Limb (tissue), 2 donors: Measurements from ENCODE around the gene PYGB.
"Not testable (repeated sequence)": the region's sequence is repeated elsewhere in the genome, so short reads cannot be mapped to it uniquely, and the experiment has no call there.

Experiments used
- DNase-seq, 2 donors: peaks; one replicate each; pipeline ENCODE4 v3.0.0-alpha.2; 2016; ENCODE audit errors: extremely low spot score in 2 of 2

PYGB gene

DNA sequence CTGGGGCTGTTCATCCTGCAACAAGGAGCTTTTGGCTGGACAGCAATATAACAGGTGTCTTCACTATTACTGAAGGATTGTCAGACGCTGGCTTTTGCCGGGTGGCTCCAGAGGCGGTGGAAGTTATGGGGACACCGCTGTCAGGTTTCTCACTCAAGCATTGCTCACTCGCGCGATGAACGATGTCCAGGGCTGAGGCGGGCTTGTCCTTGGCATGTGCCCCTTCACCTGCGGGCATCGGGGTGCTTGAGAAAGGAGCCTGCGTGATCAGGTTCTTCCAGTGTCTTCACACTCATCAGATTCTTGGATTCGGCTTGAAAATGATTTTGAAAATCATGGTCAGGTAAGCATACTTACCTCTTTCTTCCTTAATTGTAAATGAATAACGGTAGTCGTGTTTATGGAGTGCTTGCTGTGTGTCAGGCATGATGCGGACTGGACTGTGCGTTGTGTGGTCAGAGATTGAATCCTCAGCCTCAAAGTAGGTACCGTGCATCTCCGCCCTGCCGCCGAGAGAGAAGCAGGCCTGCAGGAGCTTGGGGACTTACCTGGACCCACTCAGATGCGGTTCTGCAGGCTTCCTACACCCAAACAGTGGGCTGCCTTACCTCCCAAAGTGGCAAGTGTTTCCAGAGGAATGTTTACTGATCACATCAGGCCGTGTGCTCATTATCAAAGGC, 18.3 kb upstream of the PYGB start:
- no peak for DNase-seq

DNA sequence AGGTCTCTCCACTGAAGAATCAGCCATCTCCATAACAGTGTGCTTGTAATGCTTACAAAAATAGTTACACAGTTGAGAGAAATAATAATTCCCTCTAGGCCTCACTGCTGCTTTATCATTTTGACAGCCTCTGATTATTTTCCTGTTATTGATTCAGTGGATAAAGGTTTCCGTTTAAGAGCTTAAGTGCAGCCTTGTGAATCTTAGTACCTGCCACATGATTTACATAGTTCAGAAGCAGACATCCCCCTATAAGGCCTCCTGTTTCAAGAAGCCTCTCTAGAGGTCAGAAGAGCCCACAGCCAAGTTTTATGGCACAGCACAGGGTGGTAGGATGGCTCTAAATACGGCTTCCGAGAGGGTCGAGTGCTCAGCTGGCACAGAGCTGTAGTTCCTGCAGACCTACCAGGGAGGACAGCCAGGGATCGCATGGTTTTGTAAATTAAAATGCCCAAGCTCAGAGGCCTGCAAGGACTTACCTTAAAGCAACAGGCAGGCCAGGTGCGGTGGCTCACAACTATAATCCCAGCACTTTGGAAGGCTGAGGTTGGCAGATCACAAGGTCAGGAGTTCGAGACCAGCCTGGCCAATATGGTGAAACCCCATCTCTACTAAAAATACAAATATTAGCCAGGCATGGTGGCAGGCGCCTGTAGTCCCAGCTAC, 17.6 kb upstream of the PYGB start:
- DNase-seq: no peak

DNA sequence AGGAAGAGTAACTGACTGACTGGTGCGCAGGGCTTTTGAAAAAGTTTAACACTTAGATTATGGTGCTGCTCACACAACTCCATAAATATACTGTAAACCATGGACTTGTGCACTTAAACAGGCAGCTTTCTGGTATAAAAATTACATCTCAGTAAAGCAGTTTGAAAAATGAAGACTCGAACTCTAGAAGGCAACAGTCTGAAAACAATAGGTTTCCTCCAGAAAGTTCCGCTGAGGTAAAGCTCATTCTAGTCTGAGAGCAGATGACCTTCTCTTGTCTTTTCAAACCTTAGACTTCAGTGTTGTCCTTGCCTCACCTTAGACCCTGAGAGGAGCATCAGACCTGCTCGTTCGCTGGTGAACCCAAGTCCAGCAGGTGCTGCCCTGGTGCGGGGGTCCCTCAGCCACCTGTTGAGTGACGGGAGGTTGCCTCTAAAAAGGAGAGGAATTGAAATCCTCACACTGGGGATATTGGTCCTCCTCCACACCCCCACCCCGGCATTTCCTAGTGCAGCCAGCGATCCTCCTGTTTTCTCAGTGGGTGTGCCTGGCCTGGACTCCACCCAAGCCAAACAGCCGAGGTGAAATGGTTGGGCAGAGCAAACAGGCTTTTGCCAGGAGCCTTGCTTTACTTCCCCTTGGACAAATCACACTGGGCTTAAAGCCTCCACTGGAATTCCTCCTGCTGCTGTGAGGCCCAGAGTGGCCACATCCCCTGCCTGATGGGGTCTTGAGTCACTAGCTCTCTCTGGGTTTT, 14.7 kb upstream of the PYGB start:
- DNase-seq: peak in 1 of 2 donors; percentile 58

DNA sequence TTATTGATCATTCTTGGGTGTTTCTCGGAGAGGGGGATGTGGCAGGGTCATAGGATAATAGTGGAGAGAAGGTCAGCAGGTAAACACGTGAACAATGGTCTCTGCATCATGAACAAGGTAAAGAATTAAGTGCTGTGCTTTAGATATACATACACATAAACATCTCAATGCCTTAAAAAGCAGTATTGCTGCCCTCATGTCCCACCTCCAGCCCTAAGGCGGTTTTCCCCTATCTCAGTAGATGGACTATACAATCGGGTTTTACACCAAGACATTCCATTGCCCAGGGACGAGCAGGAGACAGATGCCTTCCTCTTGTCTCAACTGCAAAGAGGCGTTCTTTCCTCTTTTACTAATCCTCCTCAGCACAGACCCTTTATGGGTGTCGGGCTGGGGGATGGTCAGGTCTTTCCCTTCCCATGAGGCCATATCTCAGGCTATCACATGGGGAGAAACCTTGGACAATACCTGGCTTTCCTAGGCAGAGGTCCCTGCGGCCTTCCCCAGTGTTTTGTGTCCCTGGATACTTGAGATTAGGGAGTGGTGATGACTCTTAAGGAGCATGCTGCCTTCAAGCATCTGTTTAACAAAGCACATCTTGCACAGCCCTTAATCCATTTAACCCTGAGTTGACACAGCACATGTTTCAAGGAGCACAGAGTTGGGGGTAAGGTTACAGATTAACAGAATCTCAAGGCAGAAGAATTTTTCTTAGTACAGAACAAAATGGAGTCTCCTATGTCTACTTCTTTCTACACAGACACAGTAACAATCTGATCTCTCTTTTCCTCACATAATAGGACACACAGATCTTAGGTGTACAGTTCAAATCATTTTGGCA, 13.7 kb upstream of the PYGB start:
- not testable (repeated sequence) for DNase-seq

DNA sequence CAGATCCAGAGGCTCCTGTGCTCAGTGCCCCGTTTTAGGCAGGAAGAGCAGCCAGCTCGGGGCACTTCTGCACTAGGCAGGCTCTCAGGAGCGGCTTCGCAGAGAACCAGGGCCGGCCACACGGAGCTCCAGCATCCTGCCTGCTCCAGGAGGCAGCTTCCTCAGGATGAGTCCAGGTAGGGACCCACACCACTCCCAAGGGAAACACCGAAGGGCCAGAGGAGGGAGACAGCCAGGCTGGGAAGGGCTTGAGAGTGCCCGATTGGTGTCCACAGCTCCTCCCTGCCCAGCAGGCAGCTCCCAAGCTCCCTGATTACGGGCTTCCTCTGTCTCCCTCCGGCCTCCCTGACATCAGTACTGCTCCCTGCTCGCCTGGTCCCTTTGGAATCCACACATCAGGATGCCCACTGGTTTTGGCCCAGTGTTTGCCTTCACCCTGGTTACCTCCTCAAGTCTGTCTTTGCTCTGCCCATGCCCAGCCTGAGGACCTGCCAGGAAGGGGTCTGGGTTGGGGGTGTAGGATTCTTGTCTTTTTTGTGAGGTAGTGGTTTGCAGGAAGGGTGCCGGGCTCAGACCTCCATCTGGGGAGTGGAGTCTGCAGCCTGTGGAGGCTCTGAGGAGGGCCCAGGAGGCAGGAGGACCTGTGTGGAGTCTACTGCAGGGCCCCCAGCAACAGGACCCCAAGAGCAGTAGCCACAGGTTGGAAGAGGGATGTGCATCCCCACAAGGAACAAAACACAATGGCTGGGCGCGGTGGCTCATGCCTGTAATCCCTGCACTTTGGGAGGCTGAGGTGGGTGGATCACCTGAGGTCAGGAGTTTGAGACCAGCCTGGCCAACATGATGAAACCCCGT, 11.2 kb upstream of the PYGB start:
- DNase-seq: no peak

DNA sequence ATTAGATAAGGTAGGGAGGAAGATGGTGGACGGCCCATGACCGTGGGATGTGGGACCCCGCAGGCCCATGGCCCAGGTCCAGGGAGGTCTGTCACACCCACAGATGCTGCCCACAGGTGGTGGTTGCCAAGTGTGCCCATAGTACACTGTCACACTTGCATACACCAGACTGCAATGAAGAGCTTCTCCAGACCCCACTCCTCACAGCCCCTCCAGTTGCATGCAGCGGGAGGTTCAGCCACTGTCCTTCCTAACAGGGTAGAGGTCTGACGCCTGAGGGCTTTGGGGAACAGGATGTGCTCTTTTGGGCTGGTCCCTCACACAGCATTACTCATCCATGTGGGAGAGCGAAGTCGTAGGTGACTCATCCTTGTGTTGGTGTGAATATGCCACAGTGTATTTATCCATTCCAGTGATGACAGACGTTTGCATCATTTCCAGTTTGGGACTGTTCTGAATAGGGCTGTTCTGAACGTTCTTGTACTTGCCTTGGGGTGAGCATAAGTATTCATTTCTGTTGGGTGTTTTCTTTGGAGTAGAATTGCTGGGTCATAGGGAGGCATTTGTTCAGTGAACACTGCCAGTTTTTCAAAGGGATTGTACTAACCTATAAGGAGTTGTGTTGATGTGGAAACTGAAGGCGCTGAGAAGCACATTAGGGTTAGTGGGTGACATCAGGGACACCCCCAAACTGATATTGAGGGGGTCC, 10.1 kb upstream of the PYGB start:
- DNase-seq: no peak

DNA sequence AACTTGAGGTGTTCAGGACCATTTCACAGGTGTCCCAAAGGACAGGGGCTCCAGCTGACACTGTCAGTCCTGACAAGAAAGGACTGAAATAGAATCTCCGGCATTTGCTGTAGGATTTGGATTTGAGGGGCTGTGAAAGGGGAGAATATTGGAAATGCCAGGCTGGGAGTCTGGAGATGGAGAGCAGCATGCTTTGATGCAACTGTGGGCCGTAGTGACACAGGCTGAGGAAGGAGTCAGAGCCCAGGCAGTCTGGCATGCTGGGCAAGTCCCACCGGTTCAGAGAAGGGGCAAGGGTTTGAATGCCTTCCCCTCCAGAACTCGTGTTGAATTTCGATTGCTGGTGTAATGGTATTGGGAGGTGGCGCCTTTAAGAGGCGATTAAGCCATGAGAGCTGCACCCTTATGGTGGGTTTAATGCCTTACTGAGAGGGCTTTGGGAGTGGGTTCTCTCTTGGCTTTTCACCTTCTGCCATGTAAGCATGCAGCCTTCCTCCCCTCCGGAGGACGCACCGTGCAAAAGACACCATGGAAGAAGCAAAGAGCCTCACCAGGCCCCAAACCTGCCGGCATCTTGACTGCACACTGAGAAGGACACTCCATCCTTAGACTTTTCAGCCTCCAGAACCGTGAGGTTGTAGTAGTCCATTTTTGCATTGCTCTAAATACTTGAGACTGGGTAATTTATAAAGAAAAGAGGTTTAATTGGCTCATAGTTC, 9.4 kb upstream of the PYGB start:
- no peak for DNase-seq

DNA sequence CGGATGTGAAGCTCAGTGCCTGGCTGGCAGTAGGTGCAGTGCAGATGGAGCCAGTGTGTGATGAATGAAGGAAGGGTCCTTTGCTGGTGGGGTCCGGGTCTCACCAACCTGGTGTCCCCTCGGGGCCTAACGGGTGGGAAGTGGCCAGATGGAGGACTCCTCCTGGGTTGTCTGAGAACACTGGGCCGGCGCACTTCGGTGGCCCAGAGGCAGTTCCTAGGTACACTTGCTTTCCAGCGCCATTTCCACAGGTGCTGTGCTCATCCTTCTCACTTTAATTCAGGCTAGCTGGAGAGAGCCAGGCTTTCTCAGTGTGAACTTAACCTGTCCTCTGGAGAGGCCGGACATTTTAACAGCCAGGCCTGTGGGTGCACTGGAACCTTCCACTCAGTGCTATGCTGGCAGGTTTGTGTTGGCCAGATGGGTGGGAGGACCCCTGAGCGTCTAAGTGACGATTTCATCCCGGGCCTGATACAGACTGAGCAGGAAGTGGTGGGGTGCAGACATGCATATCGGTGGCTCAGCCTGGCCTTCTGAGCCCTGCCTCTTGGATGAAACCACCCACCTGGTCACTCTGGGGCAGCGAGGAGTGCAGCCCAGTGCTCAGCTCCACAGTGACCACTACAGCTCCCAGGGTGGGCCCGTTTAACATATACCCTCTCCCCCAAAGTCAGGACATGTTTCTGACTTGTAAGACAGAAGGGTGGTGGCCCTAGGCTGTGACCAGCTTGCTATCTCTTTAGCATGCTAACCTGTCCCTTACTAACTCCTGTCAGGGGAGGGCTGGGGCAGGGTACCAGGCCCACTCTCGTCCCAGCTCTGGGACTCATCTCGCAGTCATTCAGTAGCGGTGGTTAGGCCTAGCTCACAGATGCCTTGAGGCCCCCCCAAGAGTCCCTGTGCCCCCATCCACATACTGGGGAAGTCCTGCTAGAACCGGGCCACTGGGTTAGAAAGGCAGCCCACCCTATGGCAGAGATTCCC, 8.2 kb upstream of the PYGB start:
- DNase-seq: no peak

DNA sequence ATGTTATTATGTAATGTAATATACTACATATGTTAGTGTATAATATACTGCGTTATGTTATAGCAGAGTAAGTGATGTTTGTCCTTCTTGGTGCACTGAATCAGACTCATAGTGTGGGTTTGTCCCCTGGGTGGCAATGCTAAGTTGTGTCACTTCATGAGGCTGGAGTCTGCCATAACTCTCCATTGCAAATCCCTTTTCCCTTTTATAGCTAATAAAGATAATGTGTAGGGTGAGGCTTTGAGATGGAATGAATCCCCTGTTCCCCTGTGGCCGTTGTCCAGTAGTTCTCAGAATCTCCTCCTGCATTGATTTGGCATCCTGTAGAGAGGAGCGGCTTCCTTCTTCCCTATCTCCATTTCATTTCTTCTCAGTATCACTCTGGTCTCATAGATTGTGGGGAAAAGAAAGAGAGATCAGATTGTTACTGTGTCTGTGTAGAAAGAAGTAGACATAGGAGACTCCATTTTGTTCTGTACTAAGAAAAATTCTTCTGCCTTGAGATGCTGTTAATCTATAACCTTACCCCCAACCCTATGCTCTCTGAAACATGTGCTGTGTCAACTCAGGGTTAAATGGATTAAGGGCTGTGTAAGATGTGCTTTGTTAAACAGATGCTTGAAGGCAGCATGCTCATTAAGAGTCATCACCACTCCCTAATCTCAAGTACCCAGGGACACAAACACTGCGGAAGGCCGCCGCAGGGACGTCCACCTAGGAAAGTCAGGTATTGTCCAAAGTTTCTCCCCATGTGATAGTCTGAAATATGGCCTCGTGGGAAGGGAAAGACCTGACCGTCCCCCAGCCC, 6.8 kb upstream of the PYGB start:
- DNase-seq: not testable (repeated sequence)

DNA sequence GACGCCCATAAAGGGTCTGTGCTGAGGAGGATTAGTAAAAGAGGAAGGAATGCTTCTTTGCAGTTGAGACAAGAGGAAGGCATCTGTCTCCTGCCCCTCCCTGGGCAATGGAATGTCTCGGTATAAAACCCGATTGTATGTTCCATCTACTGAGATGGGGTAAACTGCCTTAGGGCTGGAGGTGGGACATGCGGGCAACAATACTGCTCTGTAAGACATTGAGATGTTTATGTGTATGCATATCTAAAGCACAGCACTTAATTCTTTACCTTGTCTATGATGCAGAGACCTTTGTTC, 6.3 kb upstream of the PYGB start:
- DNase-seq: not testable (repeated sequence)

DNA sequence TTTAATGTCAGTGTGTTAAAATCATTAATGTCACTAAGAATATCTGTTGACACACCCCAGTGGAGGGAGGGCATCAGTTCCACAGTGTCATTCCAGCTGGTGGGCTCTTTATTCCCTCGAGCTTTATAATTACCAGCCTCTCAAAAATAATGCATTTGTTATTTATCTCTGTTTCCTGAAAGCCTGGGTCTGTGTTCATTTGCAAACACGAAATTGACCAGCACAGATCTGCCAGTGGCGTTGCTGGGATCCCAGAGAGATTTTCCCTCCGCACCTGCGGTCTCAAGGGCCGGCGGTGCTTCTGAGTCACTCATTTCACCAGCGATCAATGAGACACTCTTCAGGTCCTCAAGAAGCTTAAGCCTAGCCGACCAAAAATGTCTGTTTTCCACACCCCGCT, 5.7 kb upstream of the PYGB start:
- no peak for DNase-seq

DNA sequence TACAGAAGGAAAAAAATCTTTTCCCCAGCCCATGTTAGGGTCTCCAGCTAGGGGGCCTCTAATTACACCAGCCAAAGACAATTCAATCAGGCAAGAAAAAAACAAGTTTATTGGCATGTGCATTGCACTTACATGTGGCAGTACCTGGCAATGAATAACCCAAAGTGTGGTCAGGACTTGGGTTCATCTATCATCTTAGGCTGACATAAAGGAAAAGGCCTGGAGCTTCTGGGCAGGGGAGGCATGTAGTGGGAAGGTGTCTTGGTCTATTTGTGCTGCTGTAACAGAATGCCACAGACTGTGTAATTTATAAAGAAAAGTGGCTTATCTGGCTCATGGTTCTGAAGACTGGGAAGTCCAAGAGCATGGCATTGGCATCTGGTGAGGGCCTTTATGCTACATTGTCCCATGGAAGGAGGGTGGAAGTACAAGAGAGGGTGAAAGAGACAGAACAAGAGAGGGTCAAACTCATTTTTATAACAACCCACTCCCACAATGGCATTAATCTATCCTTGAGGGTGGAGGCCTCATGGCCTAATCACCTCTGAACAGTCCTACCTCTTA, 4.4 kb upstream of the PYGB start:
- no peak for DNase-seq

DNA sequence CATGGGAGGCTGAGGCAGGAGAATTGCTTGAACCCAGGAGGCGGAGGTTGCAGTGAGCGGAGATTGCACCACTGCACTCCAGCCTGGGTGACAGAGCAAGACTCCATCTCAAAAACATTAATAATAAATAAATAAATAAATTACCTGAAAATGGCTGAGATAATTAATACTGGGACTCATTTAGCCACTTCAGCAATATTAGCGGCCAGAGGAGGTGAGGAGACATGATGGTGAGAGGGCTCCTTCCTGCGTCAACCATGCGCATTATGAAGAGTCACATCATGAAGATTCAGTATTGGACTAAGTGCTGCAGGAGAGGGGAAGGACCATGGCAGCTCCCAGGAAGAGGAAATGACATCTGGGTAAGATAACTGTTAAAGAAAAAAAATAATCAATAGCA, 2.9 kb upstream of the PYGB start:
- DNase-seq: no peak

DNA sequence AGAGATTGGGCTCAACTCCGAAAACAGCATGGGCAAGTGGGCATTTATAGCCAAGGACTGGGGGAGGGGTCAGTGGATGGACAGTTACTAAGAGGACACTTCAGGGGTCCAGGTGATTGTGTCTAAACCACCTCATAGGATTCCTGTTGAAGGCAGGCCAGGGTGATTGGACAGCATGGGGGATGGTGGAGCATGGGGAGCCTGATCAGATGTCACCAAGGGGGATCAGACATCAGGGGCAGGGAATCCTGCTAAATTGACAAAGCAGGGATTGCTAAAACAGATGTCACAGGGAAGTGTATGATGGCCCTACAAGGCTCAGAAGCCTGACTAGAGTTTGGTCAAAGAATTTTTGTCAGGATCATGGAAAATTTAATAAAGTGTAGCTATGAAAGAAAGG, 2.4 kb upstream of the PYGB start:
- no peak for DNase-seq

DNA sequence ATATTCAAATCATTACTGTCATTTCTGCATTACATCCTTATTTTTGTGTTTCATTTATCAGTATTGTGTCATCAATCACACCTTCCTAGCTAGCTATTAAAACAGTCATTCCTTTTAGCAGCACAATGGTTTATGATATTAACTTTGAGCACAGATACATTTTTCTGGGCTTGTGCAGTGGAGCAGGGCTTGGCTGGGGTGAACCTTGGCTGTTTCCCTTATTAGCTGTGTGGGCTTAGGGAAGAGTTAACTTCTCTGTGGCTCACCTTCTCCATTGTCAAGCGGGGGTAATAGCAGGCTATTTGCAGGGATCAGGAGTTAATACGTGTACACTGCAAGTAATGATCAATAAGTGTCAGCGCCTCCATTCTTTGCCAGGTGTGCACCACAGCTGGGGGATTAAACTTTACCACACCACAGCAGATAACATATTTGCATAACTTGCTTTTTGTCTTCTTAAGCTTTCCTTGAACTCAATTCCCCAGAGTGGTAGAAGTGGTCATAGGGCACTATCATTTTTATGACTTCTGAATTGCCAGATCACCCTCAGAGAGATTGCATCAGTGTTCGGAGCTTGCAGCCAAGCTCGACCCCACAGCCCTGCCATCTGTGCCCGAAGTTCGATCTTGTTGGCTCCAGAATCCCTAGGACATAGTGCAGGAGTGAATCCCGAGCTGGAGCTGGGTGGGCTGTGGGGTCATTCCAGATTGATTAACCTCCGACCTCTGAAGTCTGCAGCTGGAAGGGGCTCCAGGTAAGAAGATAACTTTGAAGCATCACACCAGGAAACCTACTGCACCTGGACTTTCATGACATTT, 1.5 kb upstream of the PYGB start:
- no peak for DNase-seq

DNA sequence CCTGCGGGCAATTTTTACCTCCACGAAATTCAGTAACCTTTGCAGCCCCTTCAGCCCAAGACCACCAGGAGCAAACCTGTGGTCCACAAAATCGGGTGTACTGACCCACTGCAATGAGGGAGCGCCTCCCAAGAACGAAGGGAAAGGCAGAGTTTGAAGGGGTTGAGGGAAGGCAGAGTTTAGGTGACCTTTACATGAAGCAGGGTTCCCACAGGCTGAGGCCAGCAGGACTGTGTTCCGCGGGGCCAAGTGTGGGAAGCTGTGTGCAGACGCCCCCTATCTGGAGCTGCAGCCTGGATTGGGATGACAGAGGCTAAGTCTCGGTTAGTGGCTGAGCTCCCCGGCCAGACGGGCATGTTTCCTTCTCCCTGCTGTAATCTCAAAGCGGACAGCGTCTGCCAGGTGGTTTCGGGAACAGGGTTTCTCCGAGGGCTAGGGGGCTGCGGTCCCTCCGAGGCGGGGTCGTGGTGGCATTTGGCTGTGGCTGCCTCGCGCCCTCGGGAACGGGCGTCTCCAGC, 826 bp upstream of the PYGB start:
- DNase-seq: peak; percentile 32 to 57
